ENCODE measurements around the gene SHC4. TPM values are rescaled to one million over a fixed set of nuclear protein-coding genes. Genes with fewer than 3 reads are reported as not detected.
A peak's percentile ranks its signal among the peaks of the same experiment; 100 is the strongest.

Gene SHC4
- total and polyA plus RNA-seq, 2 of the 13 experiments (the other 11 are each of a cell fraction or from before 2014, with no cell fraction given) = 0.04 TPM; not detected in 1

GRCh38 chr15:48810414-48811324, 153.1 kb downstream of the SHC4 start, which contains the start of gene CEP152 (continued):
- TF ChIP-seq TGIF2 (CRISPR knock-in tag; IDR thresholded peaks at IDR 0.05) = peak; percentile 79; the same call in 1 of the 2 replicates
- TF ChIP-seq ZNF720 (CRISPR knock-in tag; IDR thresholded peaks at IDR 0.05) = no peak
- peak; percentile 98 for TF ChIP-seq MXI1 (IDR thresholded peaks at IDR 0.05; ENCODE audit: borderline replicate concordance, low read depth, low read length)
- TF ChIP-seq HNF1B (CRISPR knock-in tag; IDR thresholded peaks at IDR 0.05) = peak; percentile 66; the same call in 1 of the 2 replicates
- TF ChIP-seq MXD4 (CRISPR knock-in tag; IDR thresholded peaks at IDR 0.05) = peak; percentile 38; the same call in 1 of the 2 replicates
- no peak for TF ChIP-seq GPN1 (CRISPR knock-in tag; IDR thresholded peaks at IDR 0.05; ENCODE audit: borderline replicate concordance)
- no peak for TF ChIP-seq JDP2 (CRISPR knock-in tag; IDR thresholded peaks at IDR 0.05; ENCODE audit: borderline replicate concordance)
- no peak for TF ChIP-seq MBD4 (IDR thresholded peaks at IDR 0.05; ENCODE audit: borderline replicate concordance, low read length)
- TF ChIP-seq CHD4 (IDR thresholded peaks at IDR 0.05; ENCODE audit: borderline replicate concordance, low read length) = 0 out of 2 replicates have a peak, but pooled peaks have one; percentile 19
- TF ChIP-seq TFDP1 (CRISPR knock-in tag; IDR thresholded peaks at IDR 0.05; ENCODE audit: borderline replicate concordance) = peak; percentile 100
- peak; percentile 22; the same call in 1 of the 2 replicates for TF ChIP-seq CEBPG (CRISPR knock-in tag; IDR thresholded peaks at IDR 0.05)
- TF ChIP-seq ZNF772 (CRISPR knock-in tag; IDR thresholded peaks at IDR 0.05) = no peak
- TF ChIP-seq ZSCAN22 (CRISPR knock-in tag; IDR thresholded peaks at IDR 0.05) = no peak
- peak; percentile 71; the same call in 1 of the 2 replicates for TF ChIP-seq ZNF704 (CRISPR knock-in tag; IDR thresholded peaks at IDR 0.05; ENCODE audit: borderline replicate concordance)
- TF ChIP-seq ETV6 (CRISPR knock-in tag; conservative IDR thresholded peaks at IDR 0.05) = no peak
- TF ChIP-seq ARHGAP35 (CRISPR knock-in tag; IDR thresholded peaks at IDR 0.05; ENCODE audit: borderline replicate concordance) = no peak
- TF ChIP-seq NR2C2 (CRISPR knock-in tag; IDR thresholded peaks at IDR 0.05; ENCODE audit: borderline replicate concordance) = peak; percentile 57
- no peak for TF ChIP-seq PTBP1 (IDR thresholded peaks at IDR 0.05; ENCODE audit: low read depth, low read length, poor library complexity, severe bottlenecking)
- TF ChIP-seq DBP (CRISPR knock-in tag; IDR thresholded peaks at IDR 0.05; ENCODE audit: not compliant biosample characterization) = no peak
- no peak for TF ChIP-seq CENPT (CRISPR knock-in tag; IDR thresholded peaks at IDR 0.05; ENCODE audit: low read depth)
- TF ChIP-seq MED8 (CRISPR knock-in tag; IDR thresholded peaks at IDR 0.05; ENCODE audit: insufficient replicate concordance) = no peak
- TF ChIP-seq TRAFD1 (CRISPR knock-in tag; IDR thresholded peaks at IDR 0.05; ENCODE audit: borderline replicate concordance) = no peak
